Nephron progenitor cell (in vitro differentiated cells): ENCODE measurements around the gene KIF11.

ENCODE experiments used
- DNase-seq: peaks from one replicate; pipeline ENCODE4 v3.0.0; 2021
- H3K27ac Mint-ChIP-seq: 2 replicates; pipeline ENCODE4 v1.8.0; 2021; ENCODE audit warnings: mild to moderate bottlenecking, moderate library complexity, mixed read lengths
- H3K27me3 Mint-ChIP-seq: 2 replicates; pipeline ENCODE4 v1.8.0; 2021; ENCODE audit warnings: mild to moderate bottlenecking, low read depth, mixed read lengths; ENCODE audit not compliant: poor library complexity
- H3K36me3 Mint-ChIP-seq: 2 replicates; pipeline ENCODE4 v1.8.0; 2021; ENCODE audit warnings: low read depth, mixed read lengths
- H3K4me1 Mint-ChIP-seq: 2 replicates; pipeline ENCODE4 v1.8.0; 2021; ENCODE audit warnings: mixed read lengths
- H3K4me3 Mint-ChIP-seq: 2 replicates; pipeline ENCODE4 v1.8.0; 2021; ENCODE audit warnings: mild to moderate bottlenecking, moderate library complexity, mixed read lengths
- H3K9me3 Mint-ChIP-seq: 2 replicates; pipeline ENCODE4 v1.8.0; 2021; ENCODE audit warnings: mild to moderate bottlenecking, moderate library complexity, mixed read lengths
- CTCF ChIP-seq: fragments of 200-600 bp; sonication (generic); IDR thresholded peaks from 2 replicates; pipeline ENCODE4 v1.5.0; 2021; ENCODE audit warnings: antibody characterized with exemption

The KIF11 gene

GRCh38 chr10:92592761-92593618 is at the start of gene KIF11:
KIF11 (plus strand) TSS chr10:92593130; CDS start chr10:92593376, 246 bp downstream.
- peaks cover 55% of the 10 kb centered on the region for H3K4me1 Mint-ChIP-seq
- H3K27me3 Mint-ChIP-seq, result no peaks in the 10 kb centered on the region
- H3K9me3 Mint-ChIP-seq, result peaks cover 21% of the 10 kb centered on the region
- peak within 1 kb of the TSS; percentile 98 for H3K27ac Mint-ChIP-seq
- peak; percentile 96 for DNase-seq
- H3K36me3 Mint-ChIP-seq, result peaks cover 23% of the 10 kb centered on the region
- TF ChIP-seq CTCF, result no peak
- H3K4me3 Mint-ChIP-seq, result peak within 1 kb of the TSS; percentile 97

GRCh38 chr10:92544296-92544695 is 48.6 kb upstream of the KIF11 start:
- no peak overlapping the region for H3K4me3 Mint-ChIP-seq
- H3K27ac Mint-ChIP-seq, result peak overlapping the region; percentile 22
- no peak for DNase-seq
- no peaks in the 10 kb centered on the region for H3K9me3 Mint-ChIP-seq
- no peak for TF ChIP-seq CTCF
- no peaks in the 10 kb centered on the region for H3K27me3 Mint-ChIP-seq
- peaks cover 4% of the 10 kb centered on the region for H3K36me3 Mint-ChIP-seq
- peaks cover 22% of the 10 kb centered on the region for H3K4me1 Mint-ChIP-seq

GRCh38 chr10:92545556-92545955 is 47.4 kb upstream of the KIF11 start:
- Mint-ChIP-seq H3K36me3 (peaks cover 4% of the 10 kb centered on the region), H3K27ac (no peak overlapping the region), H3K4me3 (no peak overlapping the region), H3K4me1 (peaks cover 22% of the 10 kb centered on the region), H3K9me3 (no peaks in the 10 kb centered on the region), H3K27me3 (no peaks in the 10 kb centered on the region)
- TF ChIP-seq CTCF, result no peak
- no peak for DNase-seq

- Mint-ChIP-seq H3K9me3 (peaks cover 3% of the 10 kb centered on the region), H3K36me3 (peaks cover 19% of the 10 kb centered on the region), H3K4me3 (no peak overlapping the region), H3K27me3 (no peaks in the 10 kb centered on the region), H3K4me1 (peaks cover 12% of the 10 kb centered on the region), H3K27ac (peak overlapping the region; percentile 48)
- no peak for TF ChIP-seq CTCF
- no peak for DNase-seq
Measured at GRCh38 chr10:92547676-92548075, 45.3 kb upstream of the KIF11 start.

GRCh38 chr10:92550924-92551323 is 42.0 kb upstream of the KIF11 start:
- Mint-ChIP-seq H3K27ac (no peak overlapping the region), H3K27me3 (peaks cover 4% of the 10 kb centered on the region), H3K4me3 (no peak overlapping the region), H3K4me1 (no peaks in the 10 kb centered on the region), H3K36me3 (peaks cover 46% of the 10 kb centered on the region), H3K9me3 (peaks cover 29% of the 10 kb centered on the region)
- DNase-seq, result no peak
- no peak for TF ChIP-seq CTCF

- H3K36me3 Mint-ChIP-seq, result peaks cover 54% of the 10 kb centered on the region
- H3K4me1 Mint-ChIP-seq, result no peaks in the 10 kb centered on the region
- TF ChIP-seq CTCF, result no peak
- peaks cover 36% of the 10 kb centered on the region for H3K9me3 Mint-ChIP-seq
- no peak overlapping the region for H3K4me3 Mint-ChIP-seq
- H3K27me3 Mint-ChIP-seq, result peaks cover 4% of the 10 kb centered on the region
- no peak for DNase-seq
- H3K27ac Mint-ChIP-seq, result no peak overlapping the region
Measured at GRCh38 chr10:92552310-92552709, 40.6 kb upstream of the KIF11 start.
